GM12892 (cell line): ENCODE results near the gene RAB35.

Source experiments
- POLR2A ChIP-seq: IDR thresholded peaks from 2 replicates; pipeline ENCODE4 v1.6.1; 2011; ENCODE audit warnings: low read depth, low read length, control low read depth
- POLR2AphosphoS5 ChIP-seq: IDR thresholded peaks from 2 replicates; pipeline ENCODE4 v1.6.1; 2011; ENCODE audit warnings: low read depth, low read length, control low read depth
- TAF1 ChIP-seq: IDR thresholded peaks from 2 replicates; pipeline ENCODE4 v1.6.1; 2011; ENCODE audit warnings: low read depth, mild to moderate bottlenecking, control low read depth, low read length, borderline replicate concordance

DNA sequence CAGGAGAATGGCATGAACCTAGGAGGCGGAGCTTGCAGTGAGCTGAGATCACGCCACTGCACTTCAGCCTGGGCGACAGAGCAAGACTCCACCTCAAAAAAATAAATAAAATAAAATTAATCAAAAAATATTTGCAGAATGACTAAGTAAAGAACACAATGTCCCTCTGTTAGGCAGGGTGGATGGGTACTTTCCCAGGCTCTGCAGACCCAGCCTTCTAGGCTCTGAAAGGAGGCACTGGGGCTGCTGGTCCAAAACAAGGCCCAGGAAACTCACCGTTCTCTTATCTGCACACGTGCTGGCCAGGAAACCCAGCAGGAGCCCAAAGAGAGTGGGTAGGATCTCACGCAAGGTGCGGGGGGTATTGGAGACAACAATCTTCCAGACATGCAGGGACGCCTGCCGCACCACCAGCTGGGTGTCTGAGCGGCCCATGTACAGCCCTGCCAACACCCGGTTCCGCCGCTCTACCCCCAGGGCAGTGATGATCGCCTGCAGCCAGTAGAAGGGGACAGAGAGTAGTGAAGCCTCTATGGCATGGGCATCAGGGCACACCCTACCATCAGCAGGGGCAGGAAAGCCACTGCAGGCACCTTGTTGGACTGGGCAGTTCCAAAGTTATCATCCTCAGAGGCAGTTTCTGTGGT is 25.8 kb upstream of the RAB35 start:
- TF ChIP-seq POLR2A (no peak), POLR2AphosphoS5 (no peak), TAF1 (no peak)
